SKM-1 treated with dmso at 0.1 percent for 144 hours (cell line): ENCODE measurements around the gene DAB1.

Experiments
- DNase-seq: peaks from one replicate; lab custom pipeline; 2025; ENCODE audit not compliant: unreplicated experiment; lab: John Stamatoyannopoulos, UW

DAB1 gene

DNA sequence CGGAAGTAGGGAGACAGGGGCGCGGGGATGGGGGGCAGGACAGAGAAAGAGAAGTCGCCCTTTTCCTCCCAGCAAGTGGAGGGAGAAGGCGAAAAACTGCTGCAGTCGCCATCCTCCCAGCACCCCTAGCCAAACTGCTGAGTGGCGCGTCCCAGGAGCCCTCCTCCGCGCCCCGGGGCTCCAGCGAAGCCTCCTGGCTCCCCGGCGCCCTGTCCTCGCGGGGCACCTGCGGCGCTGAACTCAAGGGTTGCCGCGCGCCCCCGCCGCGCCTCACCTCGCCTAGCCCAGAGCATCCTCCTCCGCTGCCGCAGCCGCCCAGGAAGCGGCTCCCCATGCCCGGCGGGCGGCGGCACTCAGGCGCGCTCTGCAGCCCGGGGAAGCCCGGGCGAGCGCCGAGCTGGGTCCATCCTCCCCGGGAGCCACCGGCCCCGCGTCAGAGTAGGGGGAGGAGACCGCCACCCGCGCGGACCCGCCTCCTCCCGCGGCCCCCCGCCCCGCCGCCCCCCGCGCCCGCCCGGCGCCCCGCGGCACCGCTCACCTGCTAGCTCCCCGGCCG, at the start of gene DAB1:
Gene DAB1, minus strand, starts transcription at position 405 of the 556 bp plus-strand sequence. CDS start 133,030 bp downstream, outside the sequence.
- DNase-seq: no peak

DNA sequence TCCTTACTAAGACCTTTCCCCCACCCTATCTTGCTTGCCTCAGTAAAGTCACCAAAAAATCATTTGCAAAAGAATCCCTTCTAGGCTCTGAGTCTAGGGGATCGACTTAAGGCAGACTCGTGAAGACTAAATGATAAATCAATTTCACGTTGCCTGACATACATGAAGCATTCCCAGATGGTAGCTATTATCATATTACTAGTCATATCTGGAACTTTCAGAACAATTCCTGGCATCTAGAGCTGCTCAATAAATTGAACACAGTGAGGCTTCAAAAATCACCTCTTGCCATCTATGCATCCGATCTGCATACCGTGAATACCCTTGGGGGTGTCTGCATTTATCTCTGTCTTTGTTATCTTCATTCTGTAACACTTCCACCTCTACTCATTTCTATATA, 49.6 kb upstream of the DAB1 start:
- no peak for DNase-seq

DNA sequence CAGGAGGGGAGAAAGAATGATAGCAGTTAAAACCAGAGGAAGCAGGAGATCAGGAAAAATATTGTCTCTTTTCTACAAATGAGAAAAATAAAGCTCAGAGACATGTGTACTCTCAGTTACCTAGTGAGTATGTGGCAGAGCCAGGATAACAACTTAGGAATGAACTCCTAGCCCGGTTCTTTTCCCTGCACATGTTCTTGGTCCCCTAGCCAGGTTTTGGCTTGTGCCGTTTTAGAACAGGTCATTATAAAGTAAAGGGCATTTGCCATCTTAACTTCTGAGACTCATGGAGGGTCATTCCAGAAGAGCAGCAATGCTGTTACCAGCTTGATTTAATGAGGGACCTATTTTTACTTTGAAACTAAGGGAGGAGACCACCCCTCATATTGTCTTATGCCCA, 48.1 kb upstream of the DAB1 start:
- DNase-seq: no peak

DNA sequence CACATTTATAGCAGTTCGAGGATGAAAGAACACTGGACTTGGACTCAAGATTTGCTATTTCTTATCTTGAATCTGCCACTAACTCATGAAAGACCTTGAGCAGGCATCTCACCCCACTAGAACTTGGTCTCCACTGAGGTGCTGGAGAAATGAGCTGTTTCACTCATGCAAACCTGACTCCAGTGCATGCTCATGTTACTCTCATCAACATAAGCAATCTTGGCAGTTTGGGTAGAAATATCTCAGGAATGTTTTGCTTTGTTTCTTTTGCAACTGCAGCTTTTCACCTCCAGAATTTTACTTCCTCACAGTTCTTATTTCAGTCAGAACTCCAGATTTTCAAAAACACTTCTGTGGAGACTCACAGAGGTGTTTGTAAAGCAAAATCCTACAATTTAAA, 46.2 kb upstream of the DAB1 start:
- DNase-seq: no peak

DNA sequence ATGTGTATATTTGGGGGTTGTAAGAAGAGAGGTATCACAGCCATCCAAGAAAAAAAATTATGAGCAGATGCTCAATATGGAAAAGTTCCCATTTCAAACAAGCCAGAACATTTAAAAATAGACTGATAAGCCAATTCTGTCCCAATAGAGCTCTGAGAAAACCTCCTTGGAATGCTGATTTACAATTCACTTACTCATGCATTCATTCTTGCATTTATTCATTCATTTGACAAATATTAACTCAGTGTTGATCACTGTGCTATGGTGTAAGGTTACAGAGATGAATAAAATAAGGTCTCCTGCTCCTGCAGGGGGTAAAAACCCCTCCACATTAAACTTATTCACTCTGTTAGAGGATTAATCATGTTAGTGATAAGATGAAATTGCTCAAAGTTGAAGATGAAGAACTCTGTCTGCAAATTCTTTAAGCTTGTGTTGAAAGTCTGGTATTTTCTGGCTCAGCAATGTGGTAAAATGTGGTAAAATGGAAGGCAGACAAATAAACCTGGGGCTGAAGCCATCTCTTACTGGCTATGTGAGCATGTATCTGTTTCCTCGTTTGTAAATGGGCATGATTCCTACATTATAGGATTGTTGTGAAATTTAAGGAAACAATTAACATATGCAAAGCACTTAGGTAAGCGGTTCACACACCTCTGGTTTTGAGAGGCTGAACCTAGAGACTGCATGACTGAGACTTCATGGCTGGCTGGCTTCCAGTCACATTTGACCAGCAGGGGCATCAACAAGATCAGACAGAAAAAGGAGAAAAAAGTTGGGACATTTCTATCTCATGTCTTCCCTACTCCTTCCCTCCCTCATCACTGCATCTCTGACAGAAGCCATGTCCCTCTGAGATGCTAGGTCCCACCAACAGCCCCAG, 45.0 kb upstream of the DAB1 start:
- DNase-seq: no peak

DNA sequence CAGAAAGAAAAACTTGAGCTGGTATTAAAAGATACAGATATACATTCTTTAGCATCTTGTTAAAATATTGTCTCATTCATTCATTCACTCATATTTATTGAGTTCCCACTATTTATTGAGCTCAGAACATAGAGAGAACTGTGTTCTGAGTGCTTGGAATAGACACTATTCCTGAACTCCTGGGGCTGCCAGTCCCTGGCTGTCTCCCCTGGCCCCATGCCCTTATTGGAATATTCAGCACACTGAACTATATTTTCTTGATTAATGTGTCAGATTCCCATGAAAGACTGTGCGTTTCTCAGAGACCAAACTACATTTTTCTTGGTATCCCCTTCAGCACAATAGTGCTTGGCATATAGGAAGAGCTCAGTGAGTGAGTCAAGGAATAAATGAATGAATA, 44.0 kb upstream of the DAB1 start:
- DNase-seq: no peak

DNA sequence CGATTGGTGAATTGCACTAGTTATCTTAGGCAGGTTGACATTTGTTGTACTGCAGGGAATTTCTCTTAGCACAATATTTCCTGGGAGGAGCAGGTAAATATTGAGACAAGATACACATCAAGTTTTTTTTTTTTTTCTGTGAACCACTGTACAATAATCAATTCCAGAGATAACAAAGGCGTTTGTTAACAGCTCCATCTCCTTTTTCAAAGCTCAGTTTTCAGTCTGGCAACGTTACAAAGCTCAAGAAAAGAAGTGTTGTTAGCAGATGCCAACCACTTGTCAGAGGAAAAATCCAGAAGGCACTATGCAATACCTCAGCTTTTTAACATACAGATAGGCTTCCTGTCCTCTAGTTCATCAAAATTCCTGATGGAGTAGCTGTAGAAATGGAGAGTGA, 40.9 kb upstream of the DAB1 start:
- no peak for DNase-seq

DNA sequence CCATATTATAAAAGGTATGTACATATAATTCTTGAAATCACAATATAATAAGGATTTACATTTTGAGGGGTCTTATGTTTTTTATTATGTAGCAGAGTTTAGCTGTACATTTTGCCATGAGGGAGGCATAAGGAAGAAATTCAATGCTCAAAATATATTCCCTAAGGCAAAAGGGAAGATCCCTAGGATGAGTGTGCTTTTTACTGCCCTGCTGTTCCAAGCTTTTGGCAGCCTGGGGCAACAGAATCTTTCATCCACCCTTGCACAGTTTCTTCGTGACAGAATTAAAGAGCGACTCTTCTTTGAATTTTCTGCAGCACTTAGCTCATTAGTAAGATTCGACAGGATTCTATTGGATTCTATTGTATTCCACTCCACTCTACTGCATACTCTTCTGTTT, 39.5 kb upstream of the DAB1 start:
- no peak for DNase-seq

DNA sequence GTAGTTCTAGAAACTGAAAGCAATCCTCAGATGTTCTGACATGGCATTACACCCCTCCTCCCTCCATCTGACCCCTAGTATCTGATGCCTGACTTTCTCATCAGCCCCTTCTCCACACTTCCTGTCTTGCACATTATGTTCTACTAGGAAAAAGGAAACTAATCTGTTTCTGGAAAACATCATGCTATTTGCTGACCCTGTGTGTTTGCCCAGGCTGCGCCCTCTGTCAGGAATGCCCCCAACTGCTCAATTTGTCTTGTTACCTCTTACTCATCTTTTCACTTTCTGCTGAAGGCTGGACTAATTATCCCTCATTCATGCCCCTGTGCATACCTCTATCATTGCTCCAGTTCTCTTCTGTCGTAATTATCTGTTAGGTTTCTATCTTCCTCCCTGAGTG, 37.5 kb upstream of the DAB1 start:
- DNase-seq: no peak

DNA sequence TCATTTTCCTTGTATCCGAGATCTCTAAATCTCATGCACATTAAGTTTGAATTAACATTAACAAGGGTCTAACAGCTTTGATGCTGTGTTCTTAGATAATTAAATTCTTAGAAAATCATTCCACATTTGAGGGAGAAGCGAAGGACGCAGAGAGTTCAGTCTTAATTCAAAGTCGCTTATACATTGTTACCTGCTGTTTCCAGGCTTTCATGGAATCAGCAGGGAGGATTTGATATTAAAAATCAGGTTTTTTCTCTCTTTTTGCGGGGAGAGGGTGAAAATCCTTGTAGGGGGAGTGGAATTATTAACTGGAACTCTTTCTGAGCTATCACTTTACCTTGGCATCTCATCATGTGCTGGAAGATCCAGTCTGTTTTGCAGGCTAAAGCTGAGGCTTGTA, 27.7 kb upstream of the DAB1 start:
- no peak for DNase-seq

DNA sequence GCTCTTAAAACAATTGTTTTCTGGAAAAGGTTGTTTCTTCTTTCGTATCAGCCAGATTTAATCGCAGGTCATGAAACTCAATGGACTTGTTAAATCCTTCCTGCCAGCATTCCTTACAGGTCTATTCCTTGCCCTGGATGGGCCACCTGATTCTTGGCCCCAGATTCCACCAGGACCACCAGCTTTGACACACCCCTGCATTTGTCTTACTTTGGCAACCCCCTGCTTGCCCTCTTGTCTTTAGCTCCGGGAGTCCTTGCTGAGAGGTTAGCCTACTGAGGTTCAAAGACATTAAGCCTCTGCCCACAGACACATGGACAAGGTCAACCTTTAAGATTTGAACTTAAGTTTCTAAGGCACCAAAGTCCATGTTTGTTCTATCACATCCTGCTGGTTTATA, 27.1 kb upstream of the DAB1 start:
- DNase-seq: no peak

DNA sequence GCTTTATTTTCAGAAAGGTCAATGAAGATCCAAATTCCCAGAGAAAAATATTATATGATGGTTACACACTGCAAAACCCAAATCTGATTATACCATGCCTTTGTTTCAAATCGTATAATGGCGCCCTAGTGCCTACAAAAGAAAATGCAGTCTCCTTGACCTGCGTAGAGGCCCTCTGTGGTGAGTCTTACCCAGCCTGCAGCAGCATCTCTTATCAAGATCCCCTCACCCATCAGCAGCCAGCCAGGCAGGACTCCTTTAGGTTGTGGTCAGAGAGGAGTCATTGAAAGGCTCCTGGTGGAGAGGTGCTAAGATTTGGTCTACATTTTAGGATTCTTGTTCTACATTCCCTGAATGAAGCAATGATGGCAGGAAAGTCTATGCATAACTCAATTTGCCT, 23.7 kb upstream of the DAB1 start:
- no peak for DNase-seq

DNA sequence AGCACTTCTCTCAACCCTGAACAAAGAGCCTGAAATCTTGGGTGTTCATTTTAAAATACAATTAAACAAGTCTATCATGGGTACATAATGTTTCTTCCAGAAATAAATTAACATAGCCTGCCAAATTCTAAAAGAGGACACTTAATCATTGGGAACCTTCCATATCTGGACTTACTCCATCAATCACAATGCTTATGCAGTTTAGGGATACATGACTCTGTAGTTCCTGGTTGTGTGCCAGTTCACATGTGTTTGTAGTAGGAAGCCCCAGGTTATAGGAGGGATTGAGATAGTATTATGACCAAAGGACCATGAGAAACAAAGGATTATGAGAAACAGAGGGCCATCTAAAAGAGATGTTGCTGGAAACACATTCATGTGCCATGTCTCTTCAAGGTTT, 19.1 kb upstream of the DAB1 start:
- no peak for DNase-seq

DNA sequence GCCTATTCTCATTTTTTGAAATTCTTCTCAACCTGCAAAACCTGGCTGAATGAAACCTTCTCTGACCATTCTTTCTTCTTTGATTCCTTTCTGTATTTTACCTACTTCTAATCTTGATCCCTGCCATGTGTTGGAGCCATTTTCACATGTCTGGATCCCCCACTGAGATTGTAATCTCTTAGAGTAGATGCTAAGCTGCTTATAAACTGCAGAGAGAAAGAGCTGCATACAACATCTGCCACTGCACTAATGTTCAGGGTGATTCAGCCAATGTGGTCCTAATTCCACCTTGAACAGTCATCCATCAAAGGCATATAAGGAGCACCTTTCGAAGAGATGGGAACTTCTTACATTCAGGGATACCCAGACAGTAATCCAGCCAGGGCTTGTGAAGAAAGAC, 16.2 kb upstream of the DAB1 start:
- DNase-seq: no peak

DNA sequence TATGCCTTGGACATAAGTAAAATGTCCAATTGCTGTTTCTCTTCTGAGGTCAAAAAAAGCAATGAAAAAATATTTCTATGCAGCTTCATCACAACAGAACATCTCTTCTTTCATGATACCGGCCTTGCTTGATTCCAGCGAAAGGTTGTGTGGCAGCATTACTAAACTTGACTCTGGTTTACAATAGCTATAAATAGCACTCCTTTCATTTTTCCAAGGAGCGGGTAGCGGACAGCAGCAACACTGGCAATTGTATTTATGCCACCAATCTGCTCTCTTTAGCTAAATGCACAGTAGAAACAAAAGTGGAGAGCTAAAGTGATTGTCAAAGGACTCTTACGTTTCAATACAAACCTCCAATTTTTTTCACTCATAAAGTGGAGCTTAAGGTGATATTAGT, 7.5 kb upstream of the DAB1 start:
- DNase-seq: no peak

DNA sequence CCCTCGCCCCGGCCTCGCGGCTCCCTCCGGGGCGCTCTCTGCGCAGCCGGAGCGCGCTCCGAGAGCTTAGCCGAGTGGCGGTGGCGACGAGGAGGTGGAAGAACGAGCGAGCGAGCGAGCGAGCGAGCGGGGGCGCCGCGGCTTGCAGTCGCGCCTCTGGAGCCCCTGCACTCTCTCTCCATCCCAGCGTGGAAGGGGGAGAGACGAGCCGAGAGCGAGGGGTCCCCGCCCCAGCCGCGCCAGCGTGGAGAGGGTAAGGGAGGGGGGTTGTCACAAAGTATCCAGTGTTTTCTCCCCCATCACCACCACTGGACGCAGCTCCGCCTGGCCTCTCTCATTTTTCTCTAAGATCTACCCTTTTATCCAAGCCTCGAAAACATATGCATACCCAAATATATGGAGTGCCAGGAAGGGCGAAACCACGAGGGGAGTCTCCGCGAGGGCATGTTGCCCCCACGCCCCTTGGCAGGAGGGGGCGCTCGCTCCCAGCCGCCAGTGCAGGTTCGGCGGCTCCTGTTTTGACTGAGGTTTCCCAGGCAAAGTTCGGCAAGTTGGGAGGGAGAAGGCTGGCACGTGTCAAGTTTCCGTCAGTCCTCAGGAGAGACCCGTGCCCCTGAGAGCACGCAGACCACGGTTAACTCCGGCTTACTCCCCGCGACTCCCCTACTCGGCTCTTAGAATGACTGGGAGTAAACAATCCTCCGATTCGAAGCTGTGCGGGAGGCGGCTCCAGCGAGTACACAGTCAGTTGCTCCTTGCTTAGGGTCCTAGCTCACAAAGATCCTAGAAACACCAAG, 569 bp upstream of the DAB1 start:
- no peak for DNase-seq

DNA sequence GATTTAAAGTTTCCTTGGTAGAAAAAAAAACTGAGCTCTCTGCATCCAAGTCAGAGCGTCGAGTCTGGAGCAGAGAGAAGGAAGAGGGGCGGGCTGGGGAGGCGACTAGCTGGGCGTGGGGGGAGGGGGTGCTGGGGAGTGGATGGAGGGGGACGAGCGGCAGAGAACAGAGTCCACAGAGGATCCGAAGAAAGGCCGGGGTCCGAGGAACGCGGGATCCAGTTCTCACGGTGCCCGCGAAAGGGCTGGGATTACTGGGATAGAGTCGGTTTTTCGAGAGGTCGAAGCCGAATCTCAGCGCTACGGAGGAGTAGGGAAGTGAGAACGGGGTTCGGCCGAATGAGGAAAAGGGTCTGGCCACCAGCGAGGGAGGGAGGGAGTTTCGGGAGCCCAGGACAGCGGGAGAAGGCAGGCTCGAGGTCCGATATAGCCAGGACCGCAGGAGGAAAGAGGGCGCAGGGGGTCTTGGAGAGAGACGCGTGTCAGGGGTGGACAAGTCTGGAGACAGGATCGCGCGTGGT, 665 bp downstream of the DAB1 start:
- DNase-seq: no peak

DNA sequence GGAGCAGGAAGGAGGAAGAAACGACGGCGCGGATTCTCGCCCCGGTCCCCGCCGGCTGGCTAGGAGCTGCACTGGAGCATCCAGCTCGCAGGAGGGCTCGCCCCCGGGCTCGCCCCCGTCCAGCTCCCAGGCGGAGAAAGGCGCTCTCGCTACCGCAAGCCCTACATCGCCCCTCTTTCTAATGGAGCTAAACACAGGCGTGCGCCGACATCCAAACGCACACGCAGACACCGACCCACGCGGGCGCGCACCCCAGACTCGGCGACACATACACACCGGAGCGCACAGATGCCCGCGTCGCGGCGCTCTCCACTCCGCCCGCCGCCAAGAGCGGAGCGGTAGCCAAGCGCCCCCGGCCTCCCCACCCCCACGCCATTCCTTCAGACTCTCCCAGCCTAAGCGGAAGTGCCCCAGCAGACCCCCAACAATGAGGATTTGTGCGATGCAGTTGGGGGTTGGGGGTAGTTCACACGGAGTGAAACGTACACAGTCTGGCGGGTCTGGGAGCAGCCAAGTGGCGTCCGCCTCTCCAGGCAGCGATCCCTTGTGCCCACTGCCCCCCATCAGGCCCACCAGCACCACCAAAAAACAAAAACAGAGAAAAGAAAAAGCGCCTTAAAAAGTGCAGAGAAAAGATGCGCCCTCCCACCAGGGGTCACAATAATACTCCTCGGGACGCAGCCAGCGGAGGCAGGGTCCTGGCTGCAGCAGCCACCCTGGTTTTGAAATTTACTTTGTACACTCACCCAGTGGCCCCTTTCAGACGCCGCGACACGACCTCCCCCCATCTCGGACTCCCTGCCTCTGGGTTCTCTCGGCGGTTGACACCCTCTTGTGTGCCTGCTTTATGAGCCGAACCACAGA, 1.4 kb downstream of the DAB1 start:
- no peak for DNase-seq

DNA sequence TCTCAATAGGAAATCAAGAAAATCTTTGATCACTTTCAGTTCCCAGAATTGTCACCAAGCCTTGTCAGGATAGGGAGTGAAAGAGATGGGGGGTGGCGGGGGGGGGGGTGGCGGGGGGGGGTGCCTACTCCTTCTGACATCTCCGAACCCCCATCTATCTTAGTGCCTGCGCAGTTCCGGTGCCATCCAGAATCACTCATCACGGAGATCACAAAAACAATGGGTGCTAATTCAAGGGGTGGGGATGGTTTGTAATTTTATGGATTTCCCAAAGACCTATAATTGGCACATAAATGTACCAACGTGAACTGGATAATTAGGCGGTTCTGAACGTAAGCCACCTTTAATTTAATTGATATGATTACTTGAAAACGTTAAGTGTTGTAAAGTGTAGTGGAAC, 2.1 kb downstream of the DAB1 start:
- DNase-seq: no peak

DNA sequence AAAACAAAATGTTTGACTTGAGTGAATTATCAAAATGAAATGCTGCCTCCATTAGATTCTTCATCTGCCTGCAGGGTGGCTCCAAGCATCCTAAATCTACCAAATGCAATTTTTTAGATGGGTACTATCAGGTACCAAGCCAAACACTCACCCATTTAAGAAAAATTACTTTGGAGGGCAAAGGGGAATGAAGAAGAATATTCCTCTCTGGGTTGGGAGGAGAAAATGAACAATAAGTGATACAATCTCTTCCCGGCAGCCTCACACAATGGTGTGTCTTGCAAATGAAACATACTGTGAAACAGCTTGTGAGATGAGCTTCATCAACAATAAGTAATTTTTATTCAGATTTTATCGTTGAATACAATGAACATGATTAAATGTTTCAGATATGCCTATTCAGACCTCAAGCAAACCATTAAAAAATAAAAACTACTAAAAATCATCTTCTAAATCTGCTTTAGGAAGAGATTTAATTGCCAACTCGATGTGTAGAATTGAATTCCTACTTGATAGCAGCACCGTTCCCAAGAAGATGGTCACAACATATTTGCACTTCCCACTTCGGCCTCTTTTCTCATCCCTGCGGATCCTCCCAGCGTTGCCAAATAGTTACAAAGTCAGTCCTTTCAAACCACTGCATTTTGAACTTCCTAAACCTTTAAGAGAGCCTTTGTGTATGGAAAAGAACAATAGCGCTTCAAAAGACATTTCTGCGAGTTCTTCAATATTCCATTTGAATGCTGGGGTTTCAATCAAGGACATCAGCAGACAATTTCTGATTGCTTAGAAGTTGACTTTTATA, 2.7 kb downstream of the DAB1 start:
- no peak for DNase-seq
